Neuron (in vitro differentiated cells): ENCODE results near the gene MMP27.
"Not testable (repeated sequence)": the region's sequence is repeated elsewhere in the genome, so short reads cannot be mapped to it uniquely, and the experiment has no call there.

Experiments
- H2AFZ ChIP-seq: one replicate; pipeline ENCODE4 v1.6.1; 2013; ENCODE audit warnings: low read depth, mild to moderate bottlenecking, inconsistent platforms, low read length, moderate library complexity
- H3K27me3 ChIP-seq: one replicate; pipeline ENCODE4 v1.6.1; 2013; ENCODE audit warnings: low read length; ENCODE audit not compliant: insufficient read depth
- H3K36me3 ChIP-seq: one replicate; pipeline ENCODE4 v1.6.1; 2013; ENCODE audit warnings: low read length; ENCODE audit not compliant: insufficient read depth
- H3K4me1 ChIP-seq: one replicate; pipeline ENCODE4 v1.6.1; 2013; ENCODE audit warnings: low read length; ENCODE audit not compliant: insufficient read depth
- H3K4me3 ChIP-seq: 2 replicates; pipeline ENCODE4 v1.5.1; 2013; ENCODE audit warnings: mild to moderate bottlenecking, low read length, moderate library complexity
- H3K9me3 ChIP-seq: one replicate; pipeline ENCODE4 v1.6.1; 2013; ENCODE audit warnings: low read length

The MMP27 gene

DNA sequence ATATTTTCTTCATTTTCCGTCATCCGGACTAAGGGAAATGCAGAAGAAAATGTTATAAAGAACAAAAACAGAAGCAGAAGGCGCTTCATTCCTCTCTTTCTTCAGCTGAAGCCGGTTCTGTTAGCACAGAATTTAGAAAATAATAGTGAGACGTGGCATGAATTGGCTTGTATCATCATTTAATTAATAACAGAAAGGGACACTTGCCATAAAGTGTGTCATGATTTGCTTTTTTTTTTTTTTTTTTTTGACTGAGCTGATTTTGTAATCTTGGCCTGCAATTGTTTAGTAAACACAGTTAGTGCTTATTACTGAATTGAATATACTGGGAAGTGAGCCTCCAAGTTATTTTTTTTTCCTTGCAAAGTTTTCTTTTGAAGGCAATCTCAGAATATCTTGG is at the start of gene MMP27:
MMP27 (minus strand) TSS at position 144 of the 400 bp plus-strand sequence; CDS start at position 89, 55 bp downstream.
- no peaks in the 10 kb centered on the region for H3K27me3 ChIP-seq
- no peak within 1 kb of the TSS for H3K4me3 ChIP-seq
- H3K36me3 ChIP-seq: no peaks in the 10 kb centered on the region
- H3K9me3 ChIP-seq: no peaks in the 10 kb centered on the region
- no peak within 1 kb of the TSS for H2AFZ ChIP-seq
- no peaks in the 10 kb centered on the region for H3K4me1 ChIP-seq

GRCh38 chr11:102753267-102753666 is 47.7 kb upstream of the MMP27 start:
- no peaks in the 10 kb centered on the region for H3K9me3 ChIP-seq
- H2AFZ ChIP-seq: no peak overlapping the region
- H3K27me3 ChIP-seq: no peaks in the 10 kb centered on the region
- H3K36me3 ChIP-seq: no peaks in the 10 kb centered on the region
- H3K4me3 ChIP-seq: no peak overlapping the region
- no peaks in the 10 kb centered on the region for H3K4me1 ChIP-seq

DNA sequence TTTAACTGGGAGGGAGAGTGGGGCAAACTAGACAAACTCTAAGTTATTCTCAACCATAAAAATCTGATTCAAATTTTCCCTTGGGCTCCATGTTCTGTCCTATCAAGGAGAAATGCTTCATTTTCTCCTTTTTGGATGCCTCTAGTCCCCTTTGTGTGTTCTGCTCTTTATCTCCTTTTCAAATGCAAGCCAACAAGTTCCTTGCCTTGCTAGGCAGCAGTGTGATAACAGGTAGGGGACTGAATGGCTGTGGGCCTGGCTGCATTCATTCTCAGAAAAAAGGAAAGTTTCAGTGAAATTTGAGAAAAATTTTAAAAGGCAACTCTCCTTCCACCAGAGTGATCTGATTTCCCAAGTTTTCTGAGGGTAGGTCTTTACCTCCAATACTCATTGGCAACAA is 46.1 kb upstream of the MMP27 start:
- no peaks in the 10 kb centered on the region for H3K36me3 ChIP-seq
- no peaks in the 10 kb centered on the region for H3K27me3 ChIP-seq

DNA sequence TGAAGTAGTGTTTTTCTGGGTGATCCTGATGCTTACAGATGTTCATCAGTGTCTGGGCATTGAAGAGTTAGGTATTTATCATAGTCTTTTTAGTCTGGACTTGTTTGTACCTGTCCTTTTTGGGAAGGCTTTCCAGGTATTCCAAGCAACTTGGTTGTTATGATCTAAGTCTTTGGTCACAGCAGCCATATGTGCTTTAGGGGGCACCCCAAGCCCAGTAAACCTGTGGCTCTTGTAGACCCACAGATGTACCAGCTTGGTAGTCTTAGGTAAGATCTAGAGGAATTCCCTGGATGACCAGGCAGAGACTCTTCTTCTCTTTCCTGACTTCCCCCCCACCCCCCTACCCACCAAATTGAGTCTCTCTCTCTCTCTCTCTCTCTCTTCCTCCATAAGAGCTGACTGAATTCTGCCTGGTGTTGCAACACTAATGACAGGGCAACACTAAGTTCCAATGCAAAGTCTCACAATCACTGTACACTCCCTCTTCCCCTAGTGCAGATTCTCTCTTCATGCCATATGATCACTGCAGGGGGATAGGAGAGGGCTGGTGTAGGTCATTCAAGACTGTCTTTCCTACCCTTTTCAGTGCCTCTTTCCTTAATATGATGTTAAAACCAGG is 43.6 kb upstream of the MMP27 start:
- Histone ChIP-seq H3K4me3 (no peak overlapping the region), H3K36me3 (no peaks in the 10 kb centered on the region), H3K4me1 (no peaks in the 10 kb centered on the region), H3K27me3 (no peaks in the 10 kb centered on the region), H3K9me3 (no peaks in the 10 kb centered on the region), H2AFZ (no peak overlapping the region)

More for the DNA sequence above, 46.1 kb upstream of the MMP27 start:
- Histone ChIP-seq H3K9me3 (no peaks in the 10 kb centered on the region), H3K4me3 (no peak overlapping the region), H2AFZ (no peak overlapping the region), H3K4me1 (no peaks in the 10 kb centered on the region)

GRCh38 chr11:102746746-102747578 is 41.4 kb upstream of the MMP27 start:
- not testable (repeated sequence) for H3K9me3 ChIP-seq, H3K36me3 ChIP-seq, H3K27me3 ChIP-seq, H3K4me3 ChIP-seq, H3K4me1 ChIP-seq, H2AFZ ChIP-seq

DNA sequence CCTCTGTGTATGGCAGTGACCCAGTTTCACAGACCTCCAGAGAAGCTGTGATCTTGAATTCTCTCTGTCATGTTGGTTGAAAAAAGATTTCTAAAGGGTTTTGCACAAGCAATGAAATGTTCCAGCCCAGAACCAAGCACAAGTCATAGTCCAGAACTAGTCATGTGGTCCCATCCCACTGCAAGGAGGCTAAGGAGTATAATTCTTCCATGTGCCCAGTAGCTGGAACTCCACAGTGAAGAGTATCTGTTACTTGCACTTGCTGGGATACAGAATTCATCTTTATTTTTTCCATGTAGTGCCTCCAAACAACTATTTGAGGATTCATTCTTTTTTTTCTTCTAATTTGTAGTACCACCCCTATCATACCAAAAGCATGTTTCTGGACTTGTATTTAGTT is 29.1 kb upstream of the MMP27 start:
- Histone ChIP-seq H3K27me3 (no peaks in the 10 kb centered on the region), H3K4me3 (no peak overlapping the region), H3K4me1 (no peaks in the 10 kb centered on the region), H3K9me3 (no peaks in the 10 kb centered on the region), H3K36me3 (no peaks in the 10 kb centered on the region), H2AFZ (no peak overlapping the region)

DNA sequence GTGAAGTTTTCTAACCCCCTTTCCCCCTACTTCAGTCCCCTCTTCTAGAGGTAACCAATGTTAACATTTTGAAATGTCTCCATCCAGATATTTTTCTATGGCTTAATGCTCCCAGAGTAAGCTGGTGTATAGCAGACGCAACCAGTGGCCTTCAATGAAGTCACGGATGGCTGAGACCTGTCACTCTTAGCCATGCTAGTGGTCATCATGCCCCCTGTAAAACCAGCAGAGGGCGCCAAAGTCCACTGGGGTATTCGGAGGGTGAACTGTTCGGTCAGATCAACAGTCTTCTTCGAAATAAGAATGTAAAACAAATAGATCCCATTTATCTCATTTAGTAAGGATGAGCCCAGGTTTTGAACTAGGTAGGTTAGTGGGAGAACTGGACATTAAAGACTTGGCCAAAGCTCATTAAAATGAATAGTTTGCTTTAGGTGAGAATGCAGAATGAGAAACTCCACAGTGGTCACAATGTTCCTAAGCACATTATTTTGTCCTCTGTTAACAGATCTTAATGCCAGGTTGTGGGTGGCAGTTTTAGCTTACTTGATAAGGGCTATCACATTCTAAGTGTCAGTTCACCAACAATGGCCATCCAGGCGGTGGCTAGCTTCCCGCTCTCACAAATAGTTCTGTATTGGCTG is 27.8 kb upstream of the MMP27 start:
- Histone ChIP-seq H3K4me3 (no peak overlapping the region), H3K4me1 (no peaks in the 10 kb centered on the region), H2AFZ (no peak overlapping the region), H3K36me3 (no peaks in the 10 kb centered on the region), H3K27me3 (no peaks in the 10 kb centered on the region), H3K9me3 (no peaks in the 10 kb centered on the region)

DNA sequence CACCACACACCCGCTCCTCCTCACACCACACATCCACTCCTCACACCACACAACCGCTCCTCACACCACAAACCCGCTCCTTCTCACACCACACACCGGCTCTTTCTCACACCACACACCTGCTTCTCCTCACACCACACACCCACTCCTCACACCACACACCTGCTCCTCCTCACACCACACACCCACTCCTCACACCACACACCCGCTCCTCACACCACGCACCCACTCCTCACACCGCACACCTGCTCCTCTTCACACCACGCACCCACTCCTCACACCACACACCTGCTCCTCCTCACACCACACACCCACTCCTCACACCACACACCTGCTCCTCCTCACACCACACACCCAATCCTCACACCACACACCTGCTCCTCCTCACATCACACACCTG is 25.4 kb upstream of the MMP27 start:
- not testable (repeated sequence) for H3K9me3 ChIP-seq, H3K4me1 ChIP-seq, H3K27me3 ChIP-seq, H3K4me3 ChIP-seq, H2AFZ ChIP-seq, H3K36me3 ChIP-seq

DNA sequence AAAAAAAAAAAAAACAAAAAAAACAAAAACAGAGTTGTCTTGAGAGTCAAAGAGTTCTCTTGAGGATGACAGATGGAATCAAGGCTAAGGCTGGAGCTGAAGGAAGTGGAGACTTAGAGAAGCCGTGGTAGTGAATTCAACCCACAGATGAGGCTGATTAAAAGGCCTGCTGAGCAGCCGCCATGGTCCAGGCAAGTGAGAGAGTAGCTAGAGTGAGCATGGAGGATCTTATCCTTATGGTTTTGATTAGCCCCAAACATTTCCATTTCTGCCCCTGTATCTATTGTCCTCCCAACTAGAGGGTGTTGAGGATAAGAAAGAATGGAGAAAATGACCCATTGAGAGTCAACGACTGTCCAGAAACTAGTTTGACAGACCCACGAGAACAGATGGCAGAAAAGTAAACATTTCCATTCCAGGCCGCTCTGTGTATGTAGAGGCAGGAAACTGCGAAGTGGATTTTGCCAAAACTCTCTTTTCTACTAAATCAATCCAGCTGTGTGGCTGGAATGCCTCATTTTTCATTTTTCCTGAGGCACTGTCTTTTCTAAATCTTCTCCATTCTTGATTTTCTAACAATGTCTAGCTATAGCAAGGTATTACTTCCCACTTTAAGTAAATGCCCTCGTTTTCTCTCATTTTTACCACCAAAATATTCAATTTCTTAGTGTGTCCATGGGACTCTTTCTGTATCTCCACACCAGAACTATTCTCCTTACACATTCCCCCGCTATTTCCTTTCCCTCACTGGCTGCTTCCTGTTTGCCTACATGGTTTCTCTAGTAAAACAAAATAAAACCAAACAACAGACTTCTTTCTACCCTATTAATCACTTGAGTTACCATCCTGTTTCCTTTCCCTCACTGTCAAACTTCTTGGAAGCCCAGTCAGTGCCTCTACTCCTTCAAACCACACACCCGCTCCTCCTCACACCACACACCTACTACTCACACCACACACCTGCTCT is 24.6 kb upstream of the MMP27 start:
- Histone ChIP-seq H3K9me3 (no peaks in the 10 kb centered on the region), H3K36me3 (no peaks in the 10 kb centered on the region), H3K27me3 (no peaks in the 10 kb centered on the region), H3K4me1 (no peaks in the 10 kb centered on the region), H3K4me3 (no peak overlapping the region), H2AFZ (no peak overlapping the region)

- no peaks in the 10 kb centered on the region for H3K36me3 ChIP-seq
- no peaks in the 10 kb centered on the region for H3K9me3 ChIP-seq
- no peaks in the 10 kb centered on the region for H3K4me1 ChIP-seq
- no peaks in the 10 kb centered on the region for H3K27me3 ChIP-seq
- H2AFZ ChIP-seq: no peak overlapping the region
- H3K4me3 ChIP-seq: no peak overlapping the region
These were observed 22.3 kb upstream of the MMP27 start for GRCh38 chr11:102727890-102728289.

GRCh38 chr11:102724904-102725500 is 19.4 kb upstream of the MMP27 start, which contains the start of gene MMP8:
MMP8 (minus strand) TSS chr11:102724954; CDS start chr11:102724855, 99 bp downstream.
- Histone ChIP-seq H3K4me3 (no peak within 1 kb of the TSS), H3K27me3 (no peaks in the 10 kb centered on the region), H3K36me3 (no peaks in the 10 kb centered on the region), H3K4me1 (no peaks in the 10 kb centered on the region), H2AFZ (no peak within 1 kb of the TSS), H3K9me3 (no peaks in the 10 kb centered on the region)

DNA sequence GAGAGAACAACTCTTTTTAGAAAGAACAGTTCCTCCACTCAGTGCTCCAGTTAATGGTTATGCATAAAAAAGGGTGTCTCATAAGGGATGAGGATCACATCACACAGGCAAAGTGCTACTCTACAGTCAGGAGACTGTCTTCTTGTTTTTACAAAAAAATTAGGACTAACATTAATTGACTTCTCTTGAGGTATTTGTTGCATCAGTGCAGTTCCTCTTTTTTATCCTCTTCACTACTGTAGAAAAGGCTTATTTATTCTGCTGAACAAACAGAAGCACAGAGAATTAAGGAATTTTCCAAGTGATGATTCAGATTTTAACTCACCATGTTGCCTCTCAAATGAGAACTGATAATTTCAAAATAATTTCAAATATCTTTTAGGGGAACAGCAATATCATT is 17.3 kb upstream of the MMP27 start:
- no peak overlapping the region for H2AFZ ChIP-seq
- peaks cover 2% of the 10 kb centered on the region for H3K4me1 ChIP-seq
- no peak overlapping the region for H3K4me3 ChIP-seq
- no peaks in the 10 kb centered on the region for H3K9me3 ChIP-seq
- H3K36me3 ChIP-seq: no peaks in the 10 kb centered on the region
- no peaks in the 10 kb centered on the region for H3K27me3 ChIP-seq
